K562 (cell line): ENCODE measurements around the gene LDLRAD3.

Experiments used
- ATF2 ChIP-seq: sonication (generic); formaldehyde crosslinking; IDR thresholded peaks from 2 replicates; pipeline ENCODE4 v1.8.1; 2022; ENCODE audit warnings: missing genetic modification reagents
- CTCF ChIP-seq, 3 experiments: IDR thresholded peaks in 2 of 3; conservative IDR thresholded peaks in 1 of 3; 2 replicates each; pipeline ENCODE4 v1.5.1; 2011 to 2012; ENCODE audit warnings: low read length in 3 of 3, mild to moderate bottlenecking in 3 of 3, control low read depth in 2 of 3, improper control_type of control experiment in 1 of 3, inconsistent platforms in 1 of 3, low read depth in 1 of 3, mixed read lengths in 1 of 3, moderate library complexity in 1 of 3; ENCODE audit not compliant: insufficient read depth in 2 of 3
- GABPA ChIP-seq: fragments of 200-800 bp; sonication (Bioruptor generic); conservative IDR thresholded peaks from 2 replicates; pipeline ENCODE4 v1.6.1; 2016; ENCODE audit warnings: low read depth, missing genetic modification characterization, missing compliant biosample characterization
- MED1 ChIP-seq: sonication (generic); formaldehyde crosslinking; IDR thresholded peaks from 2 replicates; pipeline ENCODE4 v1.8.1; 2023; ENCODE audit warnings: missing genetic modification reagents, borderline replicate concordance
- POLR2AphosphoS5 ChIP-seq: IDR thresholded peaks from 2 replicates; pipeline ENCODE4 v1.6.1; 2011; ENCODE audit warnings: mild to moderate bottlenecking, low read depth, low read length, moderate library complexity; ENCODE audit not compliant: control insufficient read depth, insufficient read depth
- RFX7 ChIP-seq: fragments of 250-450 bp; sonication (Bioruptor Pico); IDR thresholded peaks from 2 replicates; pipeline ENCODE4 v1.5.1; 2021; ENCODE audit warnings: mild to moderate bottlenecking
- SMARCC2 ChIP-seq: fragments of 450-650 bp; IDR thresholded peaks from 2 replicates; pipeline ENCODE4 v1.6.1; 2017; ENCODE audit warnings: antibody characterized with exemption, moderate library complexity, mild to moderate bottlenecking, low read depth
- TCF7 ChIP-seq: sonication (generic); IDR thresholded peaks from 2 replicates; pipeline ENCODE4 v1.6.1; 2016; ENCODE audit warnings: antibody characterized with exemption, borderline replicate concordance
- ZHX1 ChIP-seq: fragments of 150-350 bp; conservative IDR thresholded peaks from 2 replicates; pipeline ENCODE4 v1.6.1; 2014; ENCODE audit warnings: low read length
- ZKSCAN1 ChIP-seq: fragments of 150-350 bp; IDR thresholded peaks from 2 replicates; pipeline ENCODE4 v1.6.1; 2016; ENCODE audit warnings: low read depth, low read length

GRCh38 chr11:36090356-36091109, 146.7 kb downstream of the LDLRAD3 start:
- TF ChIP-seq CTCF (IDR thresholded peaks at IDR 0.05 in 2 of 3, conservative IDR thresholded peaks at IDR 0.05 in 1 of 3; ENCODE audit: insufficient read depth in 2 of 3, low read depth in 1 of 3, low read length in 3 of 3) (peak in 1 of 3 experiments; percentile 21; a peak in 1 of 6 replicates), MED1 (no peak), ATF2 (CRISPR knock-in tag) (no peak), POLR2AphosphoS5 (no peak), SMARCC2 (no peak), GABPA (tag) (no peak), ZHX1 (no peak), ZKSCAN1 (no peak), RFX7 (CRISPR knock-in tag) (no peak), TCF7 (no peak)
